ENCODE results near the gene DTWD2.
"Not testable (repeated sequence)": the region's sequence is repeated elsewhere in the genome, so short reads cannot be mapped to it uniquely, and the experiment has no call there.

Gene DTWD2

GRCh38 chr5:118882666-118883065, 105.7 kb downstream of the DTWD2 start:
- Histone ChIP-seq H3K23ac (ENCODE audit: low read depth, low read length, poor library complexity) (no peak overlapping the region), H2AK5ac (ENCODE audit: low read depth, low read length) (no peak overlapping the region), H3K4ac (ENCODE audit: low read length) (no peak overlapping the region), H4K8ac (ENCODE audit: low read depth, low read length) (no peak overlapping the region), H2BK15ac (ENCODE audit: low read length) (no peak overlapping the region), H4K91ac (ENCODE audit: low read depth, low read length, poor library complexity) (no peak overlapping the region), H3K18ac (ENCODE audit: low read length) (peak overlapping the region; percentile 48), H2AFZ (ENCODE audit: low read length) (peak overlapping the region; percentile 55), H3K36me3 (replicated peaks in 1 of 2; ENCODE audit: control insufficient read depth in 2 of 2, insufficient read depth in 2 of 2, low read length in 2 of 2) (no peaks in the 10 kb centered on the region), H2BK5ac (ENCODE audit: low read length) (no peak overlapping the region), H3K9ac (ENCODE audit: low read depth, low read length, poor library complexity) (no peak overlapping the region), H2BK120ac (ENCODE audit: low read depth, low read length) (no peak overlapping the region), H3K4me1 (ENCODE audit: control insufficient read depth in 2 of 2, insufficient read depth in 1 of 2, low read depth in 1 of 2, low read length in 2 of 2) (peaks cover 0 to 3% of the 10 kb centered on the region in 2 donors), H3K9me3 (replicated peaks in 1 of 2; ENCODE audit: control insufficient read depth in 2 of 2, insufficient read depth in 1 of 2, low read depth in 1 of 2, low read length in 2 of 2) (peaks cover 0 to 7% of the 10 kb centered on the region in 2 donors), H3K27ac (replicated peaks; ENCODE audit: low read length) (no peak overlapping the region), H2BK12ac (ENCODE audit: low read length) (no peak overlapping the region), H3K79me1 (ENCODE audit: low read depth, low read length) (no peaks in the 10 kb centered on the region), H3K4me2 (ENCODE audit: insufficient read depth, low read length, poor library complexity, severe bottlenecking) (no peak overlapping the region), H3K27me3 (ENCODE audit: control insufficient read depth in 3 of 3, insufficient read depth in 3 of 3, low read depth in 1 of 3, low read length in 3 of 3) (no peaks in the 10 kb centered on the region), H3K14ac (ENCODE audit: low read length) (no peak overlapping the region), H3K4me3 (ENCODE audit: low read length in 2 of 2) (no peak overlapping the region)
- DNase-seq (ENCODE audit: low spot score) = no peak
- no CpG with 5 or more reads among the region's 3 CpGs for WGBS, 2 donors (ENCODE audit: extremely low coverage in 2 of 2, insufficient read length in 2 of 2, insufficient replicate concordance in 1 of 2)

GRCh38 chr5:118876852-118877251, 111.5 kb downstream of the DTWD2 start:
- not testable (repeated sequence) for H3K9ac ChIP-seq (ENCODE audit: low read depth, low read length, poor library complexity); H4K91ac ChIP-seq (ENCODE audit: low read depth, low read length, poor library complexity); H3K4me1 ChIP-seq (ENCODE audit: control insufficient read depth in 2 of 2, insufficient read depth in 1 of 2, low read depth in 1 of 2, low read length in 2 of 2); H2BK120ac ChIP-seq (ENCODE audit: low read depth, low read length); H3K4me3 ChIP-seq (ENCODE audit: low read length in 2 of 2); H3K18ac ChIP-seq (ENCODE audit: low read length); H4K8ac ChIP-seq (ENCODE audit: low read depth, low read length); H3K9me3 ChIP-seq (replicated peaks in 1 of 2; ENCODE audit: control insufficient read depth in 2 of 2, insufficient read depth in 1 of 2, low read depth in 1 of 2, low read length in 2 of 2); H3K14ac ChIP-seq (ENCODE audit: low read length); H3K23ac ChIP-seq (ENCODE audit: low read depth, low read length, poor library complexity); H3K79me1 ChIP-seq (ENCODE audit: low read depth, low read length); H3K27ac ChIP-seq (replicated peaks; ENCODE audit: low read length); H3K4me2 ChIP-seq (ENCODE audit: insufficient read depth, low read length, poor library complexity, severe bottlenecking); H2BK12ac ChIP-seq (ENCODE audit: low read length); DNase-seq (ENCODE audit: low spot score); H3K27me3 ChIP-seq (ENCODE audit: control insufficient read depth in 3 of 3, insufficient read depth in 3 of 3, low read depth in 1 of 3, low read length in 3 of 3); H2BK15ac ChIP-seq (ENCODE audit: low read length); H3K4ac ChIP-seq (ENCODE audit: low read length); H2AK5ac ChIP-seq (ENCODE audit: low read depth, low read length); H3K36me3 ChIP-seq (replicated peaks in 1 of 2; ENCODE audit: control insufficient read depth in 2 of 2, insufficient read depth in 2 of 2, low read length in 2 of 2); H2AFZ ChIP-seq (ENCODE audit: low read length); H2BK5ac ChIP-seq (ENCODE audit: low read length)
- WGBS, 2 donors (ENCODE audit: extremely low coverage in 2 of 2, insufficient read length in 2 of 2, insufficient replicate concordance in 1 of 2) = no CpG with 5 or more reads among the region's 3 CpGs

GRCh38 chr5:118875131-118875530, 113.2 kb downstream of the DTWD2 start:
- no peak overlapping the region for H2AK5ac ChIP-seq (ENCODE audit: low read depth, low read length)
- no peak overlapping the region for H3K14ac ChIP-seq (ENCODE audit: low read length)
- no peak overlapping the region for H3K4me3 ChIP-seq (ENCODE audit: low read length in 2 of 2)
- peaks cover 0 to 6% of the 10 kb centered on the region in 2 donors for H3K9me3 ChIP-seq (replicated peaks in 1 of 2; ENCODE audit: control insufficient read depth in 2 of 2, insufficient read depth in 1 of 2, low read depth in 1 of 2, low read length in 2 of 2)
- no peak overlapping the region for H2BK120ac ChIP-seq (ENCODE audit: low read depth, low read length)
- H2BK15ac ChIP-seq (ENCODE audit: low read length) = no peak overlapping the region
- no peak overlapping the region for H3K4ac ChIP-seq (ENCODE audit: low read length)
- no peaks in the 10 kb centered on the region for H3K4me1 ChIP-seq (ENCODE audit: control insufficient read depth in 2 of 2, insufficient read depth in 1 of 2, low read depth in 1 of 2, low read length in 2 of 2)
- H3K23ac ChIP-seq (ENCODE audit: low read depth, low read length, poor library complexity) = no peak overlapping the region
- no peak overlapping the region for H4K8ac ChIP-seq (ENCODE audit: low read depth, low read length)
- H2AFZ ChIP-seq (ENCODE audit: low read length) = no peak overlapping the region
- H3K18ac ChIP-seq (ENCODE audit: low read length) = no peak overlapping the region
- no peak overlapping the region for H2BK12ac ChIP-seq (ENCODE audit: low read length)
- H2BK5ac ChIP-seq (ENCODE audit: low read length) = no peak overlapping the region
- H3K9ac ChIP-seq (ENCODE audit: low read depth, low read length, poor library complexity) = no peak overlapping the region
- H3K79me1 ChIP-seq (ENCODE audit: low read depth, low read length) = no peaks in the 10 kb centered on the region
- no peak for DNase-seq (ENCODE audit: low spot score)
- H4K91ac ChIP-seq (ENCODE audit: low read depth, low read length, poor library complexity) = no peak overlapping the region
- no peak overlapping the region for H3K27ac ChIP-seq (replicated peaks; ENCODE audit: low read length)
- no peak overlapping the region for H3K4me2 ChIP-seq (ENCODE audit: insufficient read depth, low read length, poor library complexity, severe bottlenecking)
- H3K27me3 ChIP-seq (ENCODE audit: control insufficient read depth in 3 of 3, insufficient read depth in 3 of 3, low read depth in 1 of 3, low read length in 3 of 3) = no peaks in the 10 kb centered on the region
- no peaks in the 10 kb centered on the region for H3K36me3 ChIP-seq (replicated peaks in 1 of 2; ENCODE audit: control insufficient read depth in 2 of 2, insufficient read depth in 2 of 2, low read length in 2 of 2)

GRCh38 chr5:118873417-118873816, 114.9 kb downstream of the DTWD2 start:
- Histone ChIP-seq H4K91ac (ENCODE audit: low read depth, low read length, poor library complexity) (no peak overlapping the region), H3K14ac (ENCODE audit: low read length) (no peak overlapping the region), H2AFZ (ENCODE audit: low read length) (no peak overlapping the region), H3K23ac (ENCODE audit: low read depth, low read length, poor library complexity) (peak overlapping the region; percentile 75), H2AK5ac (ENCODE audit: low read depth, low read length) (no peak overlapping the region), H3K4me2 (ENCODE audit: insufficient read depth, low read length, poor library complexity, severe bottlenecking) (no peak overlapping the region), H3K36me3 (replicated peaks in 1 of 2; ENCODE audit: control insufficient read depth in 2 of 2, insufficient read depth in 2 of 2, low read length in 2 of 2) (no peaks in the 10 kb centered on the region), H3K4me1 (ENCODE audit: control insufficient read depth in 2 of 2, insufficient read depth in 1 of 2, low read depth in 1 of 2, low read length in 2 of 2) (no peaks in the 10 kb centered on the region), H3K27me3 (ENCODE audit: control insufficient read depth in 3 of 3, insufficient read depth in 3 of 3, low read depth in 1 of 3, low read length in 3 of 3) (no peaks in the 10 kb centered on the region), H3K18ac (ENCODE audit: low read length) (peak overlapping the region; percentile 27), H2BK12ac (ENCODE audit: low read length) (no peak overlapping the region), H3K4ac (ENCODE audit: low read length) (no peak overlapping the region), H2BK15ac (ENCODE audit: low read length) (no peak overlapping the region), H2BK5ac (ENCODE audit: low read length) (no peak overlapping the region), H4K8ac (ENCODE audit: low read depth, low read length) (no peak overlapping the region), H3K27ac (replicated peaks; ENCODE audit: low read length) (no peak overlapping the region), H2BK120ac (ENCODE audit: low read depth, low read length) (no peak overlapping the region), H3K79me1 (ENCODE audit: low read depth, low read length) (no peaks in the 10 kb centered on the region), H3K4me3 (ENCODE audit: low read length in 2 of 2) (no peak overlapping the region), H3K9ac (ENCODE audit: low read depth, low read length, poor library complexity) (no peak overlapping the region), H3K9me3 (replicated peaks in 1 of 2; ENCODE audit: control insufficient read depth in 2 of 2, insufficient read depth in 1 of 2, low read depth in 1 of 2, low read length in 2 of 2) (peaks cover 0 to 6% of the 10 kb centered on the region in 2 donors)
- DNase-seq (ENCODE audit: low spot score) = no peak
- WGBS, 2 donors (ENCODE audit: extremely low coverage in 2 of 2, insufficient read length in 2 of 2, insufficient replicate concordance in 1 of 2) = no CpG with 5 or more reads among the region's 6 CpGs

All from neuronal stem cell (in vitro differentiated cells).